ENCODE results near the gene MTCH1. TPM values are rescaled to one million over a fixed set of nuclear protein-coding genes. Genes with fewer than 3 reads are reported as not detected.

The MTCH1 gene
- total and polyA plus RNA-seq, 10 of the 15 experiments (the other 5 are each of a cell fraction or from before 2014, with no cell fraction given): 7.2 to 128 (median 85.2) TPM

- TF ChIP-seq POLR2AphosphoS5 (IDR thresholded peaks at IDR 0.05; ENCODE audit: low read length): peak; percentile 38; the same call in 1 of the 2 replicates
- 0 out of 2 replicates have a peak, but pooled peaks have one; percentile 5 for TF ChIP-seq POLR2A (IDR thresholded peaks at IDR 0.05; ENCODE audit: low read depth, low read length)
- TF ChIP-seq ETV6 (conservative IDR thresholded peaks at IDR 0.05 in 1 of 2, IDR thresholded peaks at IDR 0.05 in 1 of 2; ENCODE audit: borderline replicate concordance in 1 of 2, low read depth in 1 of 2): no peak
- TF ChIP-seq PAX5 (IDR thresholded peaks at IDR 0.05; ENCODE audit: borderline replicate concordance, low read depth, low read length): no peak
- no peak for TF ChIP-seq SP1 (IDR thresholded peaks at IDR 0.05; ENCODE audit: low read depth, low read length)
- TF ChIP-seq BCL3 (IDR thresholded peaks at IDR 0.05; ENCODE audit: borderline replicate concordance, insufficient read depth, low read depth, low read length, poor library complexity, severe bottlenecking): no peak
- peak; percentile 40; the same call in 1 of the 2 replicates for TF ChIP-seq RAD21 (IDR thresholded peaks at IDR 0.05; ENCODE audit: insufficient read depth, low read depth, low read length)
- no peak for TF ChIP-seq KLF5 (IDR thresholded peaks at IDR 0.05; ENCODE audit: partially characterized antibody)
- no peak for TF ChIP-seq KDM1A (IDR thresholded peaks at IDR 0.05; ENCODE audit: borderline replicate concordance)
- no peak for TF ChIP-seq RCOR1 (conservative IDR thresholded peaks at IDR 0.05; ENCODE audit: low read depth, low read length)
- TF ChIP-seq LARP7 (IDR thresholded peaks at IDR 0.05): no peak
Observed at GRCh38 chr6:36977470-36977941, 8.5 kb downstream of the MTCH1 start (continued).

DNA sequence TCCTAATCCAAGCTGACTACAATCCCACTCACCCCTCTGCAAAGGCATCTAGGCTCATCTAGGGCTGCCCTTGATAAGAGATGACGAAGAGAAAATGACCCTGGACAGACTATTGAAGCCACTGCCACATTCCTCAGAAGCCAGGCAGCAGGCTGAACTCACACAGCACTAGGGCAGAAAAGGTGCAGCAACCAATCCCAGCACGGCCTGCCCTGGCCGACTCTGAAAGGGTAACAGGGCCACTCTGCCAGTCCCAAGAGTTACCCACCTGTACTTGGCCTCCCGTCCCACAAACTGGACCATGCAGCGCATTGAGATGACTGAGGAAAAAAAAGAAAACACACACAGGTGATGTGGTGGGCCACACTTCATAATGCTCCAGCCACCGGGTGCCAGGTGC lies 9.1 kb downstream of the MTCH1 start:
- ChIA-PET POLR2A (no interaction called here), RAD21 (ENCODE audit: unreplicated experiment) (interaction anchor here (0.6 to 3.5 kb wide), 4 partner anchors 9 to 575 kb away, joined by 3 to 38 read pairs (median 6); partner anchors contain the start of gene MTCH1), SMC1A (ENCODE audit: uncharacterized antibody, unreplicated experiment) (interaction anchor here (1.0 to 7.3 kb wide), 3 partner anchors 11 to 194 kb away, joined by 3 to 60 read pairs (median 3); no protein-coding TSS in a partner anchor), CTCF (interaction anchor here (0.7 to 4.9 kb wide), 10 partner anchors 14 to 211 kb away, joined by 3 to 84 read pairs (median 4); partner anchors contain the start of genes C6orf89 and FGD2)
- Histone ChIP-seq H4K20me1 (ENCODE audit: control insufficient read depth, insufficient read depth) (peaks cover 14% of the 10 kb centered on the region), H2AFZ (ENCODE audit: control insufficient read depth, low read depth, low read length) (no peak overlapping the region), H3K4me2 (ENCODE audit: control insufficient read depth, insufficient read depth) (no peak overlapping the region), H3K9ac (ENCODE audit: control insufficient read depth, insufficient read depth, low read length) (no peak overlapping the region), H3K36me3 (ENCODE audit: control insufficient read depth in 2 of 2, insufficient read depth in 2 of 2, low read length in 1 of 2) (peaks cover 40 to 46% of the 10 kb centered on the region in 2 experiments), H3K79me2 (ENCODE audit: control insufficient read depth, insufficient read depth, low read length) (peaks cover 25% of the 10 kb centered on the region), H3K4me1 (ENCODE audit: control insufficient read depth, insufficient read depth, low read length) (no peaks in the 10 kb centered on the region), H3K27me3 (replicated peaks in 1 of 2; ENCODE audit: control insufficient read depth in 2 of 2, insufficient read depth in 2 of 2, low read length in 1 of 2) (no peaks in the 10 kb centered on the region), H3K4me3 (no peak overlapping the region), H3K9me3 (replicated peaks; ENCODE audit: control insufficient read depth, insufficient read depth, low read length) (no peaks in the 10 kb centered on the region), H3K27ac (ENCODE audit: control insufficient read depth, insufficient read depth) (no peak overlapping the region)
- DNase-seq (ENCODE audit: low read depth, low spot score): no peak
- ATAC-seq: no peak
- BruUV-seq (replicated peaks): no TSS peak
- 82% methylated on average over 6 of the region's 6 CpGs for WGBS (ENCODE audit: insufficient coverage, insufficient replicate concordance, low lambda C conversion rate, missing lambda C conversion rate)
- in situ Hi-C loops (cut with MboI): no loop called here
- intact Hi-C loops (cut with micrococcal nuclease; ENCODE audit: unreplicated experiment): loop anchor here (1.0 kb wide), 1 partner anchor 41 kb away; no protein-coding TSS in a partner anchor
- TF ChIP-seq SMAD1 (IDR thresholded peaks at IDR 0.05; ENCODE audit: low read depth, partially characterized antibody) (no peak), RAD21 (IDR thresholded peaks at IDR 0.05; ENCODE audit: insufficient read depth, low read depth, low read length) (no peak), E2F4 (IDR thresholded peaks at IDR 0.05; ENCODE audit: low read depth, low read length) (no peak), TCF7 (IDR thresholded peaks at IDR 0.05; ENCODE audit: borderline replicate concordance) (no peak), SPI1 (IDR thresholded peaks at IDR 0.05; ENCODE audit: borderline replicate concordance, insufficient read depth, low read depth, low read length) (no peak)
- TF ChIP-seq, protein P1, sequence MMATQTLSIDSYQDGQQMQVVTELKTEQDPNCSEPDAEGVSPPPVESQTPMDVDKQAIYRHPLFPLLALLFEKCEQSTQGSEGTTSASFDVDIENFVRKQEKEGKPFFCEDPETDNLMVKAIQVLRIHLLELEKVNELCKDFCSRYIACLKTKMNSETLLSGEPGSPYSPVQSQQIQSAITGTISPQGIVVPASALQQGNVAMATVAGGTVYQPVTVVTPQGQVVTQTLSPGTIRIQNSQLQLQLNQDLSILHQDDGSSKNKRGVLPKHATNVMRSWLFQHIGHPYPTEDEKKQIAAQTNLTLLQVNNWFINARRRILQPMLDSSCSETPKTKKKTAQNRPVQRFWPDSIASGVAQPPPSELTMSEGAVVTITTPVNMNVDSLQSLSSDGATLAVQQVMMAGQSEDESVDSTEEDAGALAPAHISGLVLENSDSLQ (IDR thresholded peaks at IDR 0.05): no peak
- FAIRE-seq: no peak
